GM12878 (cell line): ENCODE measurements around the gene ID4. TPM values are rescaled to one million over a fixed set of nuclear protein-coding genes. Genes with fewer than 3 reads are reported as not detected.

Experiments
- ATAC-seq: fragments of 200-7000 bp; cut with Tn5 transposase; 3 replicates; pipeline ENCODE4 v1.9.1; 2020; ENCODE audit warnings: mild to moderate bottlenecking, moderate library complexity
- BruUV-seq: library from RNA; stranded (reverse); fragments of 400-500 nt; replicated peaks from 2 replicates; lab custom pipeline; 2021; lab: Mats Ljungman, UMichigan
- CTCF ChIA-PET: fragments of 300-600 bp; sonication (Branson Sonifier 250); formaldehyde crosslinking; extraction: SDS; loops from one replicate; lab custom pipeline; 2021; ENCODE audit warnings: inconsistent platforms; lab: Yijun Ruan, JAX
- POLR2A ChIA-PET: fragments of 350-600 bp; formaldehyde crosslinking; extraction: SDS; loops from one replicate; lab custom pipeline; 2021; ENCODE audit warnings: inconsistent platforms; lab: Charles Lee
- RAD21 ChIA-PET: fragments of 300-600 bp; sonication (Branson Sonifier 250); formaldehyde crosslinking; loops from one replicate; lab custom pipeline; 2023; ENCODE audit warnings: antibody characterized with exemption; ENCODE audit not compliant: unreplicated experiment; lab: Charles Lee
- SMC1A ChIA-PET: fragments of 300-600 bp; sonication (Branson Sonifier 250); formaldehyde crosslinking; loops from one replicate; lab custom pipeline; 2023; ENCODE audit not compliant: unreplicated experiment, uncharacterized antibody; lab: Charles Lee
- DNase-seq: peaks from one replicate; pipeline ENCODE4 v3.0.0-alpha.2; 2011; ENCODE audit warnings: low read depth, low spot score
- FAIRE-seq: peaks from 3 replicates; lab custom pipeline; 2011; peaks lifted over from hg19 to GRCh38; lab: Jason Lieb, UNC
- H2AFZ ChIP-seq: 2 replicates; pipeline ENCODE4 v1.6.0; 2011; ENCODE audit warnings: low read depth, low read length, control low read depth; ENCODE audit not compliant: control insufficient read depth
- H3K27ac ChIP-seq: 2 replicates; pipeline ENCODE4 v1.5.1; 2011; ENCODE audit warnings: control low read depth; ENCODE audit not compliant: control insufficient read depth, insufficient read depth
- H3K27me3 ChIP-seq, 2 experiments: replicated peaks in 1 of 2; 2 replicates each; pipeline versions ENCODE4 v1.6.0 to v1.6.1; 2011; ENCODE audit warnings: low read length in 1 of 2; ENCODE audit not compliant: control insufficient read depth in 2 of 2, insufficient read depth in 2 of 2
- H3K36me3 ChIP-seq, 2 experiments: 2 replicates each; pipeline ENCODE4 v1.5.1; 2011; ENCODE audit warnings: low read length in 1 of 2; ENCODE audit not compliant: control insufficient read depth in 2 of 2, insufficient read depth in 2 of 2
- H3K4me1 ChIP-seq: 2 replicates; pipeline ENCODE4 v1.6.1; 2011; ENCODE audit warnings: mild to moderate bottlenecking, low read length, moderate library complexity, mixed read lengths; ENCODE audit not compliant: control insufficient read depth, insufficient read depth
- H3K4me2 ChIP-seq: 2 replicates; pipeline ENCODE4 v1.6.0; 2011; ENCODE audit warnings: control low read depth; ENCODE audit not compliant: control insufficient read depth, insufficient read depth
- H3K4me3 ChIP-seq: fragments of 200-600 bp; sonication (generic); 2 replicates; pipeline ENCODE4 v1.5.1; 2016
- H3K79me2 ChIP-seq: 2 replicates; pipeline ENCODE4 v1.6.0; 2011; ENCODE audit warnings: low read length; ENCODE audit not compliant: control insufficient read depth, insufficient read depth
- H3K9ac ChIP-seq: 2 replicates; pipeline ENCODE4 v1.8.0; 2011; ENCODE audit warnings: low read length, control low read depth, mixed read lengths; ENCODE audit not compliant: control insufficient read depth, insufficient read depth
- H3K9me3 ChIP-seq: replicated peaks from 3 replicates; pipeline ENCODE4 v1.5.1; 2011; ENCODE audit warnings: mild to moderate bottlenecking, low read length; ENCODE audit not compliant: control insufficient read depth, insufficient read depth
- H4K20me1 ChIP-seq: 2 replicates; pipeline ENCODE4 v1.6.0; 2011; ENCODE audit not compliant: control insufficient read depth, insufficient read depth
- CREB1 ChIP-seq: IDR thresholded peaks from 2 replicates; pipeline ENCODE4 v1.6.1; 2012; ENCODE audit warnings: low read depth, mild to moderate bottlenecking, inconsistent platforms
- EED ChIP-seq: sonication (generic); IDR thresholded peaks from 2 replicates; pipeline ENCODE4 v1.6.1; 2016; ENCODE audit warnings: antibody characterized with exemption, low read depth
- FOXM1 ChIP-seq: IDR thresholded peaks from 2 replicates; pipeline ENCODE4 v1.6.1; 2012; ENCODE audit warnings: low read depth, mild to moderate bottlenecking, inconsistent platforms, low read length, moderate library complexity
- KLF5 ChIP-seq: fragments of 450-650 bp; IDR thresholded peaks from 2 replicates; pipeline ENCODE4 v1.6.1; 2014; ENCODE audit warnings: mild to moderate bottlenecking; ENCODE audit not compliant: partially characterized antibody
- NFYB ChIP-seq: IDR thresholded peaks from 2 replicates; pipeline ENCODE4 v1.6.1; 2011; ENCODE audit warnings: low read depth, mild to moderate bottlenecking, low read length, improper control_type of control experiment, moderate library complexity; ENCODE audit not compliant: insufficient read depth
- SMAD1 ChIP-seq: fragments of 450-650 bp; IDR thresholded peaks from 2 replicates; pipeline ENCODE4 v1.6.1; 2018; ENCODE audit warnings: mild to moderate bottlenecking, low read depth; ENCODE audit not compliant: partially characterized antibody
- WGBS: methylation state at CpG from one replicate; pipeline ENCODE4 v1.1.6; 2016; ENCODE audit warnings: low lambda C conversion rate; ENCODE audit not compliant: insufficient replicate concordance, insufficient coverage; ENCODE audit errors: missing lambda C conversion rate; 5-methylcytosine and 5-hydroxymethylcytosine counted together
- in situ Hi-C: fragments of 300-500 bp; cut with MboI; formaldehyde crosslinking; loops from 9 replicates; pipeline ENCODE4 v1.14.3; 2018; ENCODE audit warnings: mixed read lengths
- intact Hi-C: fragments of 100-400 bp; cut with micrococcal nuclease; formaldehyde crosslinking; loops from one replicate; pipeline ENCODE4 v1.14.2; 2022; ENCODE audit not compliant: unreplicated experiment
- polyA plus RNA-seq, 11 experiments: library from polyadenylated mRNA; depleted of rRNA in 4 of 11; unstranded in 6 of 11; stranded (reverse) in 5 of 11; fragments of >200 nt; fragmentation: Nextera tagmentation in 4 of 11; fragmentation: Illumina TruSeq in 1 of 11; extraction: Ambion mirVana in 4 of 11; extraction: Trizol in 1 of 11; gene quantifications; 1 replicate in 1 of 11; 2 replicates in 10 of 11; pipeline versions ENCODE4 v1.2.1 to v1.2.3, GENCODE V29; 2011 to 2016; ENCODE audit warnings: inconsistent platforms in 2 of 11, missing spikeins in 2 of 11, low read depth in 1 of 11
- total RNA-seq, 4 experiments: library from RNA; depleted of rRNA in 3 of 4; stranded (reverse); fragments of >200 nt in 3 of 4; fragmentation: Illumina TruSeq in 1 of 4; extraction: Trizol in 1 of 4; gene quantifications; 2 replicates each; pipeline versions ENCODE4 v1.2.1 to v1.2.3, GENCODE V29; 2013 to 2021
- TF ChIP-seq, protein P1 (sequence below): fragments of 450-650 bp; IDR thresholded peaks from 2 replicates; pipeline ENCODE4 v1.6.1; 2016; ENCODE audit warnings: mild to moderate bottlenecking
- TF ChIP-seq, protein P2 (sequence below), 3 experiments: IDR thresholded peaks in 2 of 3; conservative IDR thresholded peaks in 1 of 3; 2 replicates each; pipeline ENCODE4 v1.5.1; 2011; ENCODE audit warnings: low read depth in 3 of 3, low read length in 3 of 3, mild to moderate bottlenecking in 3 of 3, control low read depth in 2 of 3, moderate library complexity in 2 of 3, inconsistent platforms in 1 of 3, mixed read lengths in 1 of 3; ENCODE audit not compliant: control insufficient read depth in 2 of 3, insufficient read depth in 1 of 3; ENCODE audit errors: extremely low read depth in 1 of 3
- TF ChIP-seq, protein P3 (sequence below): fragments of 450-650 bp; IDR thresholded peaks from 2 replicates; pipeline ENCODE4 v1.6.1; 2018; ENCODE audit warnings: borderline replicate concordance, mild to moderate bottlenecking; ENCODE audit not compliant: partially characterized antibody
- TF ChIP-seq, protein P4 (sequence below): IDR thresholded peaks from 2 replicates; pipeline ENCODE4 v1.6.1; 2011; ENCODE audit warnings: low read depth, mild to moderate bottlenecking, low read length, moderate library complexity, borderline replicate concordance; ENCODE audit errors: extremely low read depth
- TF ChIP-seq, protein P5 (sequence below): fragments of 450-650 bp; formaldehyde crosslinking; IDR thresholded peaks from 2 replicates; pipeline ENCODE4 v1.4.0; 2020; ENCODE audit warnings: mild to moderate bottlenecking, moderate library complexity

The ID4 gene
- total and polyA plus RNA-seq, 10 of the 15 experiments (the other 5 are each of a cell fraction or from before 2014, with no cell fraction given) = 0.09 TPM; not detected in 9

DNA sequence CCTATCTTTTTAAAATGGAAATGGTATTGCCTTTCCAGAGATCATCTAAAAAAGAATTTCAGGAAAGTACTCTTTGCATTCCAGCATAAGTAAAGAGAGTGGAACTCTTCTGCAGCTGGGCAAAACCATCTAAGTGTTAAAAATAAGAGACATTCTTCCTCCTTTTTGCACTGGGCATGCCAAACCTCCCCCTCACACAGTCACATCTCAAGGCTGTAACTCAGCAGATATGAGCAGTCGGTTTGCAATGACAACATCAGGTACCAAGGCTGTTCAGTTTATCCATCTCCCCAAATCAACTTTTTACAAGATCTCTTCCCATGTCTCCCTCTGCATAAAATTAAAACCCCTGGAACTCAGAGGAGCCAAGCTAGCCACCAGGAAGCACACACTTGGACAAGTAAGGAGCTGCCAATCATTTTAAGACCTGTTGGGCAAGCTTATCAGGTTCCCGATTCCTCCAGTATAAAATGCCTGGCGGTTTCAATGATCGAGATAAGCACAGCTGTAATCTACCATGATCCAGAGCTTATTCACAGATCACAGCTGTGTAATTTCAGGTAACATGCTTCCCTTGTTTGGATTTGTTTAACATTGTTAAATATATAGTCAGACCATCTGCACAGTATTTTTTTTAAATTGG lies 23.2 kb downstream of the ID4 start:
- ChIA-PET CTCF (interaction anchor here (0.9 kb wide), 1 partner anchor 60 kb away, joined by 3 read pairs; no protein-coding TSS in a partner anchor), SMC1A (no interaction called here), RAD21 (no interaction called here), POLR2A (no interaction called here)
- FAIRE-seq (no peak), ATAC-seq (no peak), DNase-seq (no peak)
- in situ Hi-C loops = no loop called here
- Histone ChIP-seq H4K20me1 (no peaks in the 10 kb centered on the region), H3K27ac (no peak overlapping the region), H3K9me3 (no peaks in the 10 kb centered on the region), H2AFZ (no peak overlapping the region), H3K4me2 (no peak overlapping the region), H3K79me2 (no peaks in the 10 kb centered on the region), H3K36me3 (no peaks in the 10 kb centered on the region), H3K4me1 (no peaks in the 10 kb centered on the region), H3K4me3 (no peak overlapping the region), H3K9ac (no peak overlapping the region), H3K27me3 (no peaks in the 10 kb centered on the region)
- intact Hi-C loops = no loop called here
- BruUV-seq = no TSS peak
- 36% methylated on average over 4 of the region's 4 CpGs for WGBS
- TF ChIP-seq, protein P1, sequence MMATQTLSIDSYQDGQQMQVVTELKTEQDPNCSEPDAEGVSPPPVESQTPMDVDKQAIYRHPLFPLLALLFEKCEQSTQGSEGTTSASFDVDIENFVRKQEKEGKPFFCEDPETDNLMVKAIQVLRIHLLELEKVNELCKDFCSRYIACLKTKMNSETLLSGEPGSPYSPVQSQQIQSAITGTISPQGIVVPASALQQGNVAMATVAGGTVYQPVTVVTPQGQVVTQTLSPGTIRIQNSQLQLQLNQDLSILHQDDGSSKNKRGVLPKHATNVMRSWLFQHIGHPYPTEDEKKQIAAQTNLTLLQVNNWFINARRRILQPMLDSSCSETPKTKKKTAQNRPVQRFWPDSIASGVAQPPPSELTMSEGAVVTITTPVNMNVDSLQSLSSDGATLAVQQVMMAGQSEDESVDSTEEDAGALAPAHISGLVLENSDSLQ = no peak
- TF ChIP-seq SMAD1 (no peak), FOXM1 (no peak), EED (no peak), NFYB (no peak), CREB1 (no peak), KLF5 (no peak)
- TF ChIP-seq, protein P2, sequence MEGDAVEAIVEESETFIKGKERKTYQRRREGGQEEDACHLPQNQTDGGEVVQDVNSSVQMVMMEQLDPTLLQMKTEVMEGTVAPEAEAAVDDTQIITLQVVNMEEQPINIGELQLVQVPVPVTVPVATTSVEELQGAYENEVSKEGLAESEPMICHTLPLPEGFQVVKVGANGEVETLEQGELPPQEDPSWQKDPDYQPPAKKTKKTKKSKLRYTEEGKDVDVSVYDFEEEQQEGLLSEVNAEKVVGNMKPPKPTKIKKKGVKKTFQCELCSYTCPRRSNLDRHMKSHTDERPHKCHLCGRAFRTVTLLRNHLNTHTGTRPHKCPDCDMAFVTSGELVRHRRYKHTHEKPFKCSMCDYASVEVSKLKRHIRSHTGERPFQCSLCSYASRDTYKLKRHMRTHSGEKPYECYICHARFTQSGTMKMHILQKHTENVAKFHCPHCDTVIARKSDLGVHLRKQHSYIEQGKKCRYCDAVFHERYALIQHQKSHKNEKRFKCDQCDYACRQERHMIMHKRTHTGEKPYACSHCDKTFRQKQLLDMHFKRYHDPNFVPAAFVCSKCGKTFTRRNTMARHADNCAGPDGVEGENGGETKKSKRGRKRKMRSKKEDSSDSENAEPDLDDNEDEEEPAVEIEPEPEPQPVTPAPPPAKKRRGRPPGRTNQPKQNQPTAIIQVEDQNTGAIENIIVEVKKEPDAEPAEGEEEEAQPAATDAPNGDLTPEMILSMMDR (IDR thresholded peaks at IDR 0.05 in 2 of 3, conservative IDR thresholded peaks at IDR 0.05 in 1 of 3; ENCODE audit: control insufficient read depth in 2 of 3, extremely low read depth in 1 of 3, insufficient read depth in 1 of 3, low read depth in 3 of 3, low read length in 3 of 3) = no peak
- TF ChIP-seq, protein P3, sequence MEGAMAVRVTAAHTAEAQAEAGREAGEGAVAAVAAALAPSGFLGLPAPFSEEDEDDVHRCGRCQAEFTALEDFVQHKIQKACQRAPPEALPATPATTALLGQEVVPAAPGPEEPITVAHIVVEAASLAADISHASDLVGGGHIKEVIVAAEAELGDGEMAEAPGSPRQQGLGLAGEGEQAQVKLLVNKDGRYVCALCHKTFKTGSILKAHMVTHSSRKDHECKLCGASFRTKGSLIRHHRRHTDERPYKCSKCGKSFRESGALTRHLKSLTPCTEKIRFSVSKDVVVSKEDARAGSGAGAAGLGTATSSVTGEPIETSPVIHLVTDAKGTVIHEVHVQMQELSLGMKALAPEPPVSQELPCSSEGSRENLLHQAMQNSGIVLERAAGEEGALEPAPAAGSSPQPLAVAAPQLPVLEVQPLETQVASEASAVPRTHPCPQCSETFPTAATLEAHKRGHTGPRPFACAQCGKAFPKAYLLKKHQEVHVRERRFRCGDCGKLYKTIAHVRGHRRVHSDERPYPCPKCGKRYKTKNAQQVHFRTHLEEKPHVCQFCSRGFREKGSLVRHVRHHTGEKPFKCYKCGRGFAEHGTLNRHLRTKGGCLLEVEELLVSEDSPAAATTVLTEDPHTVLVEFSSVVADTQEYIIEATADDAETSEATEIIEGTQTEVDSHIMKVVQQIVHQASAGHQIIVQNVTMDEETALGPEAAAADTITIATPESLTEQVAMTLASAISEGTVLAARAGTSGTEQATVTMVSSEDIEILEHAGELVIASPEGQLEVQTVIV = no peak
- TF ChIP-seq, protein P4, sequence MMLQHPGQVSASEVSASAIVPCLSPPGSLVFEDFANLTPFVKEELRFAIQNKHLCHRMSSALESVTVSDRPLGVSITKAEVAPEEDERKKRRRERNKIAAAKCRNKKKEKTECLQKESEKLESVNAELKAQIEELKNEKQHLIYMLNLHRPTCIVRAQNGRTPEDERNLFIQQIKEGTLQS = no peak
- TF ChIP-seq, protein P5, sequence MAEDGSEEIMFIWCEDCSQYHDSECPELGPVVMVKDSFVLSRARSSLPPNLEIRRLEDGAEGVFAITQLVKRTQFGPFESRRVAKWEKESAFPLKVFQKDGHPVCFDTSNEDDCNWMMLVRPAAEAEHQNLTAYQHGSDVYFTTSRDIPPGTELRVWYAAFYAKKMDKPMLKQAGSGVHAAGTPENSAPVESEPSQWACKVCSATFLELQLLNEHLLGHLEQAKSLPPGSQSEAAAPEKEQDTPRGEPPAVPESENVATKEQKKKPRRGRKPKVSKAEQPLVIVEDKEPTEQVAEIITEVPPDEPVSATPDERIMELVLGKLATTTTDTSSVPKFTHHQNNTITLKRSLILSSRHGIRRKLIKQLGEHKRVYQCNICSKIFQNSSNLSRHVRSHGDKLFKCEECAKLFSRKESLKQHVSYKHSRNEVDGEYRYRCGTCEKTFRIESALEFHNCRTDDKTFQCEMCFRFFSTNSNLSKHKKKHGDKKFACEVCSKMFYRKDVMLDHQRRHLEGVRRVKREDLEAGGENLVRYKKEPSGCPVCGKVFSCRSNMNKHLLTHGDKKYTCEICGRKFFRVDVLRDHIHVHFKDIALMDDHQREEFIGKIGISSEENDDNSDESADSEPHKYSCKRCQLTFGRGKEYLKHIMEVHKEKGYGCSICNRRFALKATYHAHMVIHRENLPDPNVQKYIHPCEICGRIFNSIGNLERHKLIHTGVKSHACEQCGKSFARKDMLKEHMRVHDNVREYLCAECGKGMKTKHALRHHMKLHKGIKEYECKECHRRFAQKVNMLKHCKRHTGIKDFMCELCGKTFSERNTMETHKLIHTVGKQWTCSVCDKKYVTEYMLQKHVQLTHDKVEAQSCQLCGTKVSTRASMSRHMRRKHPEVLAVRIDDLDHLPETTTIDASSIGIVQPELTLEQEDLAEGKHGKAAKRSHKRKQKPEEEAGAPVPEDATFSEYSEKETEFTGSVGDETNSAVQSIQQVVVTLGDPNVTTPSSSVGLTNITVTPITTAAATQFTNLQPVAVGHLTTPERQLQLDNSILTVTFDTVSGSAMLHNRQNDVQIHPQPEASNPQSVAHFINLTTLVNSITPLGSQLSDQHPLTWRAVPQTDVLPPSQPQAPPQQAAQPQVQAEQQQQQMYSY (CRISPR knock-in tag) = no peak
